Measurements from ENCODE around the gene MAN2B1.
A peak's percentile ranks its signal among the peaks of the same experiment; 100 is the strongest.

MAN2B1 gene

DNA sequence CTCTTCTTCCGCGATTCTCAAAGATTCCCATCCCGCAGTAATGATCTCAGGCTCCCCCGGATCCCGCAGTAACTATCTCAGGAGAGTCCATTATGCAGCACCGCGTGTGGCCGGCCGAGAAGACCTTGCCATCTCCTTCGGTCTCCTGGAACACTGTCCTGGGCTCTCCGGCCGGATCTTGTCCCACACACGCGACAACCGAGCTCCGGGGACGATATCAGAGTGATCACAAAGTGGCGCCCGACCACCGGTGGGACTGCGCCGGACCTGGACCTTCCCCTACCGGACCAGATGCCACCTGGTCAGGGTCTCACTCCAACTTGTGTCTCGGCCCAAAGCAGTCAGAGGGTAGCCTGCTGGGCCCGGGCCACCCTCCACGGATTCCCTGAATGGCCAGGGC, 24.0 kb downstream of the MAN2B1 start:
- TF ChIP-seq, protein P1, sequence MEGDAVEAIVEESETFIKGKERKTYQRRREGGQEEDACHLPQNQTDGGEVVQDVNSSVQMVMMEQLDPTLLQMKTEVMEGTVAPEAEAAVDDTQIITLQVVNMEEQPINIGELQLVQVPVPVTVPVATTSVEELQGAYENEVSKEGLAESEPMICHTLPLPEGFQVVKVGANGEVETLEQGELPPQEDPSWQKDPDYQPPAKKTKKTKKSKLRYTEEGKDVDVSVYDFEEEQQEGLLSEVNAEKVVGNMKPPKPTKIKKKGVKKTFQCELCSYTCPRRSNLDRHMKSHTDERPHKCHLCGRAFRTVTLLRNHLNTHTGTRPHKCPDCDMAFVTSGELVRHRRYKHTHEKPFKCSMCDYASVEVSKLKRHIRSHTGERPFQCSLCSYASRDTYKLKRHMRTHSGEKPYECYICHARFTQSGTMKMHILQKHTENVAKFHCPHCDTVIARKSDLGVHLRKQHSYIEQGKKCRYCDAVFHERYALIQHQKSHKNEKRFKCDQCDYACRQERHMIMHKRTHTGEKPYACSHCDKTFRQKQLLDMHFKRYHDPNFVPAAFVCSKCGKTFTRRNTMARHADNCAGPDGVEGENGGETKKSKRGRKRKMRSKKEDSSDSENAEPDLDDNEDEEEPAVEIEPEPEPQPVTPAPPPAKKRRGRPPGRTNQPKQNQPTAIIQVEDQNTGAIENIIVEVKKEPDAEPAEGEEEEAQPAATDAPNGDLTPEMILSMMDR (IDR thresholded peaks at IDR 0.05; ENCODE audit: low read depth, low read length) = no peak
- no peak for DNase-seq (ENCODE audit: extremely low read depth, low read depth)

DNA sequence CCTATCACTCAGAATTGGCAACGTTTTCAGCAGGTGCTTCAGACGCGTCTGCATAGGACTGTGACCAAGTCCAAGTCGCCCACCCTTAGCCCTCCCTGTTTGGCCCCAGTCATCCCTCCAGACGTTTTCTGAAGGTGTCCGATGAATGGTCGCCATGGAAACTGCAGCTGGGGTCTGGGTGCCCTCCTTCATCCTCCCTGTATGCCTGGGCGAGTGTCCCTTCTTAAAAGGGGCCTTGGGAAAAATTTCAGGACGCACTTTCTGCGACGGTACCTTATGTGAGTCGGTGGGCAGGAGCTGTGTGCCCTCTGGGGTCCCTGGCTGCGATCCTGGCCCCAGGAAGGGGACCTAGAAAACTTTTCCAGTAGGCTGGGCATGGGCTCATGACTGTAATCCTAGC, 25.1 kb downstream of the MAN2B1 start:
- TF ChIP-seq, protein P1 (IDR thresholded peaks at IDR 0.05; ENCODE audit: low read depth, low read length) = no peak
- no peak for DNase-seq (ENCODE audit: extremely low read depth, low read depth)

DNA sequence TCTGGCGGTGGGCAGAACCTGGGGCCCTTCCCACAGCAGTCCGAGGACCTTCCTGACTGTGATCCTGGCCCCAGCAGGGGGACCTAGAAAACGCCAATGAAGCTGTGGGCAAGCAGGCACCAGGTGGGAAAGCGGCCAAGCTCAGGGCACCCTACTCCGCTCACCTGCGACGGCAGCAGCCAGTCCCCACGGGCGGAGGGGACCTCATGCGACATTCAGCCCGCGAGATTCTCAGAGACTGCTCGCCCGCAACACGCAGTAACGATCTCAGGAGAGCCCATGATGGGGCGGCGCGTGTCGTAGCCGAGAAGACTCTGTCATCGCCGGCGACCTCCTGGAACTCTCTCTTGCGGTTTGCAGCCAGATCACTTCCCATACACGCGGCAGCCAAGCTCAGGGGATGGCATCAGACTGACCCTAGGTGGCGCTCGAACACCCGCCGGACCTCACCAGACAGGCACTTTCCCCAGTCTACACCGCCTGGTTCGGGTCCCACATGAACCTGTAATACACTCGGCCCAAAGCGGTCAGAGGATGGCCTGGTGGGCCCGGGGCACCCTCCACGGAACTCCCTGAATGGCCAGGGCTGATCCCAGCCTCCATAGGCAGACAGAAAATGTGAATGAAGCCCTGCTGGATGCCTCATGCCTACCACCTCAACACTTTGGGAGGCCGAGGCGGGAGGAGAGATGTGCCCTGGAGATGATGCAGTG, 26.5 kb downstream of the MAN2B1 start:
- TF ChIP-seq, protein P1 (IDR thresholded peaks at IDR 0.05; ENCODE audit: low read depth, low read length) = peak; percentile 87
- peak; percentile 28 for DNase-seq (ENCODE audit: extremely low read depth, low read depth)

DNA sequence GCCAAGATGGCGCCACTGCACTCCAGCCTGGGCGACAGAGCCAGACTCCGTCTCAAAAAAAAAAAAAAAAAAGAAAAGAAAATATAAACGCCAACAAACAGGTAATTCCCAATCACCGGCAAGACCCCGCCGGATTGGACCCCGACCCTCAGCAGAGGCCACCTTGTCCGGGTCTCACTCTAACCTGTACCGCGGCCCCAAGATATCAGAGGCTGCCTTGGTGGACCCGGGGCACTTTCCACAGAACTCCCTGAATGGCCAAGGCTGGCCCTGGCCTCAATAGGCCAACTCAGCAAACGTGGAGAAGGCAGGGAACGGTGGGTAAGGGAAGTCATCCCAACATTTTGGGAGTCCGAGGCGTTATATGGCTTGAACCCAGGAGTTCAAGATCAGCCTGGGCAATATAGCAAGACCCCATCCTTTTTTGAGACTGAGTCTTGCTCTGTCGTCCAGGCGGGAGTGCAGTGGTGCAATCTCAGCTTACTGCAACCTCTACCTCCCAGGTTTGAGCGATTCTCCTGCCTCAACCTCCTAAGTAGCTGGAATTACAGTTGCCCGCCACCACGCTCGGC, 27.8 kb downstream of the MAN2B1 start:
- no peak for DNase-seq (ENCODE audit: extremely low read depth, low read depth)
- TF ChIP-seq, protein P1 (IDR thresholded peaks at IDR 0.05; ENCODE audit: low read depth, low read length) = no peak

DNA sequence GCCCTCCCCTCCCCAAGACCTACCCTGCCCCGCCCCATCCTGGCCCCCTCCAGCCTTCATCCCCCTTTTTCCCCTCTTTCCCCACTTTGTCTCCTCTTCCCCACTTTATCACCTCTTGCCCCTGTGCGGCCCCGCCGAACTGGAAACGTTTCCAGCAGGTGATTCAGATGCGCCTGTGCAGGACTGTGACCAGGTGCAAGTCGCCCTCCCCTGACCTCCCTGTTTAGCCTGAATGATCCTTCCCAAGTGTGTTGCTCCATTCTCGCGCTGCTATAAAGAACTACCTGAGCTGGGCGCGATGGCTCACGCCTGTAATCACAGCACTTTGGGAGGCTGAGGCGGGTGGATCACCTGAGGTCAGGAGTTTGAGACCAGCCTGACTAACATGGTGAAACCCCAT, 29.9 kb downstream of the MAN2B1 start:
- TF ChIP-seq, protein P1 (IDR thresholded peaks at IDR 0.05; ENCODE audit: low read depth, low read length) = no peak
- no peak for DNase-seq (ENCODE audit: extremely low read depth, low read depth)

DNA sequence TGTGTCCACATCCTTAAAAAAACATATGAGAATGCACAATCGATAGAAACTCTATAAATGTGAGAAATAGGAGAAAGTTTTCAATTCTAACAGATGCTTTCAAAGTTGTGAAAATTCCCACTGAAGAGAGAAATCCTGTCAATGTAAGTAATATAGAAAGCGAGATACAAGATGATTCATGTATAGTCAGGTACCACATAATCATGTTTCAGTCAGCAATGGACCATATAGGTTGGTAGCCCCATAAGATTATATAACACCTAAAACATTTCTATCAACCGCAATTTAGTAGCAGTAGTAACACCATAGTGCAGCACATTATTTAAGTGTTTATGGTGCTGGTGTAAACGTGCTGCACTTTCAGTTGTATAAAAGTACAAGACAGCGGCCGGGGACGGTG, 37.3 kb downstream of the MAN2B1 start:
- no peak for DNase-seq (ENCODE audit: extremely low read depth, low read depth)
- TF ChIP-seq, protein P1 (IDR thresholded peaks at IDR 0.05; ENCODE audit: low read depth, low read length) = no peak
